ENCODE results near the gene CDH7.

DNA sequence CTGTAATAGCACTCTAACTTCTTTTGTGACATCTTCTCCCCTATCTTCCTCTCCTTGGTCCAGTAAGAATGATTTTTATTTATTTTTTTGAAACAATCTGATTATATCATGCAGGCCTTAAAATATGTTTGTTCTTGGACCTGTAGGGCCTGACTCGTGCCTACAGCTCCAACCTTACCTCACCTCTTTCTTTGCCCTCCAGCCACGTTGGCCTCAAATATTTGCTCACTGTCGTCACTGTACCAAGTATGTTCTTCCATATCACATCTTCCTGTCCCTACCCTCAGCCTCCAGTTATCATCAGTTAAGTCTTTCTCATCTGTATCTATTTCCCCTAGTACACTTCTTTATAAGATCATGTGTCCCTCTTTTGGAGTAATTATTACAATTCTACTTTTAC is 125.5 kb downstream of the CDH7 start:
- TF ChIP-seq, protein P1, sequence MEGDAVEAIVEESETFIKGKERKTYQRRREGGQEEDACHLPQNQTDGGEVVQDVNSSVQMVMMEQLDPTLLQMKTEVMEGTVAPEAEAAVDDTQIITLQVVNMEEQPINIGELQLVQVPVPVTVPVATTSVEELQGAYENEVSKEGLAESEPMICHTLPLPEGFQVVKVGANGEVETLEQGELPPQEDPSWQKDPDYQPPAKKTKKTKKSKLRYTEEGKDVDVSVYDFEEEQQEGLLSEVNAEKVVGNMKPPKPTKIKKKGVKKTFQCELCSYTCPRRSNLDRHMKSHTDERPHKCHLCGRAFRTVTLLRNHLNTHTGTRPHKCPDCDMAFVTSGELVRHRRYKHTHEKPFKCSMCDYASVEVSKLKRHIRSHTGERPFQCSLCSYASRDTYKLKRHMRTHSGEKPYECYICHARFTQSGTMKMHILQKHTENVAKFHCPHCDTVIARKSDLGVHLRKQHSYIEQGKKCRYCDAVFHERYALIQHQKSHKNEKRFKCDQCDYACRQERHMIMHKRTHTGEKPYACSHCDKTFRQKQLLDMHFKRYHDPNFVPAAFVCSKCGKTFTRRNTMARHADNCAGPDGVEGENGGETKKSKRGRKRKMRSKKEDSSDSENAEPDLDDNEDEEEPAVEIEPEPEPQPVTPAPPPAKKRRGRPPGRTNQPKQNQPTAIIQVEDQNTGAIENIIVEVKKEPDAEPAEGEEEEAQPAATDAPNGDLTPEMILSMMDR (IDR thresholded peaks at IDR 0.05): no peak
- TF ChIP-seq POLR2A (IDR thresholded peaks at IDR 0.05): no peak

Data from thyroid gland (tissue), 4 donors.